Ascending aorta (tissue), 2 donors: ENCODE measurements around the gene FRYL. TPM values are rescaled to one million over a fixed set of nuclear protein-coding genes. Genes with fewer than 3 reads are reported as not detected.

Experiments
- DNase-seq, 2 donors: peaks; one replicate each; pipeline ENCODE4 v3.0.0-alpha.2; 2019; ENCODE audit warnings: low spot score in 2 of 2
- H3K27ac ChIP-seq, 2 donors: fragments of 200-600 bp; sonication (generic); one replicate each; pipeline ENCODE4 v1.5.1; 2016 to 2017; ENCODE audit warnings: mild to moderate bottlenecking in 1 of 2
- H3K27me3 ChIP-seq: fragments of 200-600 bp; sonication (generic); one replicate; pipeline ENCODE4 v1.5.1; 2017
- H3K36me3 ChIP-seq, 2 donors: fragments of 200-600 bp; sonication (generic); one replicate each; pipeline ENCODE4 v1.5.1; 2016
- H3K4me1 ChIP-seq, 2 donors: fragments of 200-600 bp; sonication (generic); one replicate each; pipeline ENCODE4 v1.5.1; 2016 to 2017; ENCODE audit warnings: mild to moderate bottlenecking in 1 of 2
- H3K4me3 ChIP-seq, 2 donors: fragments of 200-600 bp; sonication (generic); one replicate each; pipeline ENCODE4 v1.5.1; 2016 to 2017; ENCODE audit warnings: mild to moderate bottlenecking in 1 of 2
- H3K9me3 ChIP-seq, 2 donors: fragments of 200-600 bp; sonication (generic); one replicate each; pipeline ENCODE4 v1.5.1; 2016
- intact Hi-C: fragments of 100-400 bp; cut with DNase I; formaldehyde crosslinking; loops from one replicate; pipeline ENCODE4 v1.15.1; 2023
- total RNA-seq: library from RNA; depleted of rRNA; stranded (reverse); fragments of >200 nt; gene quantifications from one replicate; pipeline ENCODE4 v1.1.0, GENCODE V29; 2016
- TF ChIP-seq, protein P1 (sequence below), 3 experiments: fragments of 200-600 bp in 2 of 3; fragments of 450-650 bp in 1 of 3; sonication (generic) in 2 of 3; IDR thresholded peaks; one replicate each; pipeline ENCODE4 v1.5.1; 2016 to 2019; ENCODE audit warnings: antibody characterized with exemption in 3 of 3, mild to moderate bottlenecking in 1 of 3, moderate library complexity in 1 of 3

The FRYL gene
- total RNA-seq, 1 donor from 2014 or later = 40.6 TPM

- peaks cover 0 to 3% of the 10 kb centered on the region in 2 donors for H3K4me1 ChIP-seq
- no peaks in the 10 kb centered on the region for H3K9me3 ChIP-seq
- H3K27me3 ChIP-seq = no peaks in the 10 kb centered on the region
Observed at GRCh38 chr4:48472794-48473193, 307.3 kb downstream of the FRYL start.

DNA sequence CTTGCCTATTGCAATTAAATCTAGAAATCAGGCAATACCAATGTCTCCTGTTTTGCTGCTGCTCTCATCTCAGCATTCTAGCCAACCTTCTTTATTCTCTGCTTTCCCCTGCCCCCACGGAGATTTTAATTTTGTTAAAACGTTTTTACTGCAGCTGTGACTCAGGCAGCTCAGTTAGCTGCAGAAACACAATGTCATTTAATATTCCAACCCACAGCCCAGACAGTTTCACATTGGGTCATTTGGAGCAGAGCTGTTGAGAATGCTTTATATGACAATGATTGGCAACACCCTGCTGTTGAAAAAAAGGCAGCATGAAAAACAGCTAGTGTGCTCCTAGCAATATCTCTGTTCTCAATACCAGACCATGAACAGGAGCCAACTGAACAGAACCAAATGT is 309.5 kb downstream of the FRYL start:
- TF ChIP-seq, protein P1, sequence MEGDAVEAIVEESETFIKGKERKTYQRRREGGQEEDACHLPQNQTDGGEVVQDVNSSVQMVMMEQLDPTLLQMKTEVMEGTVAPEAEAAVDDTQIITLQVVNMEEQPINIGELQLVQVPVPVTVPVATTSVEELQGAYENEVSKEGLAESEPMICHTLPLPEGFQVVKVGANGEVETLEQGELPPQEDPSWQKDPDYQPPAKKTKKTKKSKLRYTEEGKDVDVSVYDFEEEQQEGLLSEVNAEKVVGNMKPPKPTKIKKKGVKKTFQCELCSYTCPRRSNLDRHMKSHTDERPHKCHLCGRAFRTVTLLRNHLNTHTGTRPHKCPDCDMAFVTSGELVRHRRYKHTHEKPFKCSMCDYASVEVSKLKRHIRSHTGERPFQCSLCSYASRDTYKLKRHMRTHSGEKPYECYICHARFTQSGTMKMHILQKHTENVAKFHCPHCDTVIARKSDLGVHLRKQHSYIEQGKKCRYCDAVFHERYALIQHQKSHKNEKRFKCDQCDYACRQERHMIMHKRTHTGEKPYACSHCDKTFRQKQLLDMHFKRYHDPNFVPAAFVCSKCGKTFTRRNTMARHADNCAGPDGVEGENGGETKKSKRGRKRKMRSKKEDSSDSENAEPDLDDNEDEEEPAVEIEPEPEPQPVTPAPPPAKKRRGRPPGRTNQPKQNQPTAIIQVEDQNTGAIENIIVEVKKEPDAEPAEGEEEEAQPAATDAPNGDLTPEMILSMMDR (IDR thresholded peaks at IDR 0.05) = no peak
- Histone ChIP-seq H3K27ac (no peak overlapping the region), H3K36me3 (no peaks in the 10 kb centered on the region), H3K4me3 (no peak overlapping the region), H3K27me3 (no peaks in the 10 kb centered on the region), H3K9me3 (no peaks in the 10 kb centered on the region), H3K4me1 (no peaks in the 10 kb centered on the region)
- intact Hi-C loops = no loop called here
- DNase-seq = no peak

More at GRCh38 chr4:48472794-48473193, 307.3 kb downstream of the FRYL start:
- H3K27ac ChIP-seq = no peak overlapping the region
- TF ChIP-seq, protein P1 (IDR thresholded peaks at IDR 0.05) = no peak
- no peak for DNase-seq
- intact Hi-C loops = no loop called here
- H3K36me3 ChIP-seq = no peaks in the 10 kb centered on the region
- no peak overlapping the region for H3K4me3 ChIP-seq

- Histone ChIP-seq H3K36me3 (no peaks in the 10 kb centered on the region), H3K9me3 (no peaks in the 10 kb centered on the region), H3K27me3 (no peaks in the 10 kb centered on the region), H3K27ac (no peak overlapping the region), H3K4me3 (no peak overlapping the region), H3K4me1 (no peaks in the 10 kb centered on the region)
- intact Hi-C loops = no loop called here
- TF ChIP-seq, protein P1 (IDR thresholded peaks at IDR 0.05) = no peak
- DNase-seq = no peak
Observed at GRCh38 chr4:48470137-48470536, 309.9 kb downstream of the FRYL start.

- H3K4me3 ChIP-seq = no peak overlapping the region
- no peak overlapping the region for H3K27ac ChIP-seq
- no peaks in the 10 kb centered on the region for H3K36me3 ChIP-seq
- no peak for DNase-seq
- TF ChIP-seq, protein P1 (IDR thresholded peaks at IDR 0.05) = no peak
- H3K4me1 ChIP-seq = no peaks in the 10 kb centered on the region
- H3K9me3 ChIP-seq = no peaks in the 10 kb centered on the region
- intact Hi-C loops = no loop called here
- no peaks in the 10 kb centered on the region for H3K27me3 ChIP-seq
Observed at GRCh38 chr4:48467891-48468290, 312.2 kb downstream of the FRYL start.

DNA sequence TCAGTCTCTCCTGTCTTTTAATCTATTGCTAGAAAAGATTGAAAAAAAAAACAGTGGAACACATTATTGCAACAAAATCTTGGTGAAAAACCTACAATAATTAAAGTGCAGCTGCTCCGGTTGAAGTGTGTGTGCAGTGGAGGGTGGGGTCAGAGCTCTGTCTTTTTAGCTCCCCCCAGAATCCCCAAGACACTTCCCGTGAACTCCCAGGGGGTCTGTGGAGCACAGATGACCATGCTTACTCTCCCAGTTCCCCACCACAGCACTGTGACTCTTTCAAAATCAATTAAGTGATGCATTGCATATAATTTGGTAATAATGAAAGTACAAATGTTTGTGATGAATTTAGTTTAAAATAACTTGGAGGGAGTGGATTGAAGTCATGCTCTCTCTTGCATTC is 312.6 kb downstream of the FRYL start:
- H3K4me1 ChIP-seq = no peaks in the 10 kb centered on the region
- intact Hi-C loops = no loop called here
- no peaks in the 10 kb centered on the region for H3K27me3 ChIP-seq
- no peaks in the 10 kb centered on the region for H3K9me3 ChIP-seq
- no peak overlapping the region for H3K4me3 ChIP-seq
- no peak for DNase-seq
- H3K27ac ChIP-seq = no peak overlapping the region
- H3K36me3 ChIP-seq = no peaks in the 10 kb centered on the region
- TF ChIP-seq, protein P1 (IDR thresholded peaks at IDR 0.05) = no peak

DNA sequence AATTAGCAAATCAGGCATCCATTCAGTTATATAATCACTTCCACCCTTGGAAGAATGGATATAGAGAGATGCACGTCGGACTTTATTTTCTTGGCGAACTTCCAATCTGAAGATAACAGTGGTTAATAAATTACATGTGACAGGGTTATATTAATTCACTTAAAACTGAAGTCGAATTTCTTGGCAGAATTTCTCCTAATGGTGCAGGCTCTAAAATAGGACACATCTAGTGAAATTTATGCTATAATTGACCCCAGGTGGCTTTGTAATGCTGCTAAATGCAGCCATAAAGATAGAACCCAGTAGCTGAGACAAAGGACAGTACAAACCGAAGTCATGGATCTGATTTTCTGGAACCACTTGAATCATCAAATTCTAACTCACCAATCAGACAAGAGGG is 317.7 kb downstream of the FRYL start:
- Histone ChIP-seq H3K4me1 (no peaks in the 10 kb centered on the region), H3K36me3 (no peaks in the 10 kb centered on the region), H3K9me3 (no peaks in the 10 kb centered on the region), H3K4me3 (no peak overlapping the region), H3K27me3 (no peaks in the 10 kb centered on the region), H3K27ac (no peak overlapping the region)
- TF ChIP-seq, protein P1 (IDR thresholded peaks at IDR 0.05) = no peak
- no peak for DNase-seq
- intact Hi-C loops = no loop called here
